Central memory CD8-positive, alpha-beta T cell (primary cell): Measurements from ENCODE around the gene ZIC1.

ENCODE experiments used
- ATAC-seq: fragments of 150-1000 bp; cut with Tn5 transposase; replicated peaks from 2 replicates; pipeline ENCODE4 v1.10.0; 2022; ENCODE audit warnings: mild to moderate bottlenecking, moderate FRiP score, moderate number of reproducible peaks; ENCODE audit not compliant: poor library complexity, severe bottlenecking; ENCODE audit errors: extremely low read depth
- DNase-seq, 2 donors: peaks; one replicate each; pipeline ENCODE4 v3.0.0; 2021; ENCODE audit warnings: low spot score in 2 of 2
- H3K27ac Mint-ChIP-seq: one replicate; pipeline ENCODE4 v1.8.0; 2022; ENCODE audit warnings: low read depth, mild to moderate bottlenecking, moderate library complexity, mixed read lengths
- H3K27me3 Mint-ChIP-seq: one replicate; pipeline ENCODE4 v1.8.0; 2022; ENCODE audit warnings: mixed read lengths
- H3K36me3 Mint-ChIP-seq: one replicate; pipeline ENCODE4 v1.8.0; 2022; ENCODE audit warnings: mild to moderate bottlenecking, moderate library complexity, mixed read lengths; ENCODE audit not compliant: insufficient read depth
- H3K4me1 Mint-ChIP-seq: one replicate; pipeline ENCODE4 v1.8.0; 2022; ENCODE audit warnings: mixed read lengths
- H3K4me3 Mint-ChIP-seq: one replicate; pipeline ENCODE4 v1.8.0; 2022; ENCODE audit warnings: mild to moderate bottlenecking, moderate library complexity, mixed read lengths
- H3K9me3 Mint-ChIP-seq: one replicate; pipeline ENCODE4 v1.8.0; 2022; ENCODE audit warnings: mixed read lengths

Gene ZIC1

GRCh38 chr3:147409143-147410115 lies at the start of gene ZIC1:
TSS of gene ZIC1 (plus strand) at chr3:147409365. CDS start at chr3:147410113, 748 bp downstream.
- H3K27me3 Mint-ChIP-seq = peaks cover 90% of the 10 kb centered on the region
- ATAC-seq (no peak), DNase-seq (no peak)
- peaks cover 10% of the 10 kb centered on the region for H3K9me3 Mint-ChIP-seq
- H3K4me3 Mint-ChIP-seq = peak within 1 kb of the TSS; percentile 20
- peaks cover 11% of the 10 kb centered on the region for H3K36me3 Mint-ChIP-seq
- peaks cover 8% of the 10 kb centered on the region for H3K4me1 Mint-ChIP-seq
- peak within 1 kb of the TSS; percentile 84 for H3K27ac Mint-ChIP-seq

DNA sequence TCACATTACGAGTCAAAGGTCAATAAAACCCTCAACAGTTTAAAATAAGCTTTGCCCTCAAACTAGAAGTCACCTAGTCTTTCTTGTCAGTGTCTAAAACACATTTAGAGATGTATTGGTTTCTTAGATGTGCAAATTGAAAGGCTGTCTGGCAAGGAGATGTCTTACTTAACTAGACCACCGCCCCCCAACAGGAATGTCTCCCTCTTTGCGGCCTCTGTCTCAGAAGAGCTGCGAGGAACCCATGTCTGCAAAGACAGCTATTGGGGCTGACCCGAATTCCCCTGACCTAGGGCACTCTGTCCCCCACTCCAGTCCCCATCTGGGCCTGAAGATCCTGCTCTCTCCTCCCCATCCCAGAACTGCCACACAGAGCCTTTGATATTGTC lies 49.1 kb upstream of the ZIC1 start:
- ATAC-seq = no peak
- peaks cover 74% of the 10 kb centered on the region for H3K27me3 Mint-ChIP-seq
- H3K9me3 Mint-ChIP-seq = peaks cover 13% of the 10 kb centered on the region

DNA sequence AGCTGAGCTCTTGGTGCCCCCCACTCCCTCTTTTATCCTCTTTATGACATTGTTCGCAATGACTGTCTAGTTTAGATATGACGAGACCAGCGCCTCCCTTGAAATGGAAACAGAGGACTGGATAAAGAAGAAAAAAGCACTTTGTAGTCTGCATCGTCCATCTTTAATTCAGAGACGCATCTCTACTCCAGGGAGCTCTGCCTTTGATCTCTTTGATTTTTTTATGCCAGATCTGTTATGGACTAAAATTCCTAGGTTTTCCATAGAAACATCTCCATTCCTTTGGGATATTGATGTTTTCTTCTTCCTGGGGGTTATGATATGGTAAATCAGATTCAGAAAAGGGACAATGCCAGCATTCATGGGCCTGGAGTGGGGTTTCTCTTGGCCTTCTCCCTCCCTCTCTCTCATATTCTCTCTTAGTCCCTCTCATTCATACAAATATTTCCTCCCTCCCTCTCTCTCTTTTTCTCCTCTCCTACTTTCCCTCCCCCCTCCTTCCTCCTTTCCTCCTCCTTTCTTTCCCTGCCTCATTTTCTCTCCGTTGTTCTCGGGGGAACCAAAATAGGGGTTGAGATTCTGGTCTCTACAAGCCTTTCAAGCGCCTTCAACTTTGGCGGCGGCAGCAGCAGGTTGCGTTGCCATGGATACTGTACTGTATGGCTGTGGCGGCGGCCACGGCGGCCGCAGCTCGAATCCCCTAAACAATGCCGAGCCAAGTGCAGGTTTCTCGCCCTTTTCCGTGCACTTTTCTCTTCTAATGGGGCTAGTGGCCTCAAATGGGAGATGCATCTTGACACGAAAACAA lies 48.3 kb upstream of the ZIC1 start:
- ATAC-seq = peak; percentile 24

More for the DNA sequence above, 49.1 kb upstream of the ZIC1 start:
- H3K4me1 Mint-ChIP-seq = no peaks in the 10 kb centered on the region
- no peak overlapping the region for H3K4me3 Mint-ChIP-seq
- no peak overlapping the region for H3K27ac Mint-ChIP-seq
- no peaks in the 10 kb centered on the region for H3K36me3 Mint-ChIP-seq
- no peak for DNase-seq

GRCh38 chr3:147361454-147362420 lies 47.4 kb upstream of the ZIC1 start:
- Mint-ChIP-seq H3K27ac (no peak overlapping the region), H3K27me3 (peaks cover 63% of the 10 kb centered on the region), H3K4me3 (no peak overlapping the region), H3K36me3 (no peaks in the 10 kb centered on the region), H3K4me1 (no peaks in the 10 kb centered on the region), H3K9me3 (peaks cover 14% of the 10 kb centered on the region)
- ATAC-seq (no peak), DNase-seq (no peak)

More for the DNA sequence above, 48.3 kb upstream of the ZIC1 start:
- peaks cover 14% of the 10 kb centered on the region for H3K9me3 Mint-ChIP-seq
- H3K36me3 Mint-ChIP-seq = no peaks in the 10 kb centered on the region
- no peak overlapping the region for H3K27ac Mint-ChIP-seq
- no peak for DNase-seq
- H3K4me3 Mint-ChIP-seq = no peak overlapping the region
- H3K4me1 Mint-ChIP-seq = no peaks in the 10 kb centered on the region
- H3K27me3 Mint-ChIP-seq = peaks cover 72% of the 10 kb centered on the region

- ATAC-seq (no peak), DNase-seq (no peak)
- Mint-ChIP-seq H3K27me3 (peaks cover 56% of the 10 kb centered on the region), H3K27ac (no peak overlapping the region), H3K4me1 (no peaks in the 10 kb centered on the region), H3K36me3 (no peaks in the 10 kb centered on the region), H3K4me3 (no peak overlapping the region), H3K9me3 (peaks cover 8% of the 10 kb centered on the region)
Measured at GRCh38 chr3:147364771-147365170, 44.4 kb upstream of the ZIC1 start.

DNA sequence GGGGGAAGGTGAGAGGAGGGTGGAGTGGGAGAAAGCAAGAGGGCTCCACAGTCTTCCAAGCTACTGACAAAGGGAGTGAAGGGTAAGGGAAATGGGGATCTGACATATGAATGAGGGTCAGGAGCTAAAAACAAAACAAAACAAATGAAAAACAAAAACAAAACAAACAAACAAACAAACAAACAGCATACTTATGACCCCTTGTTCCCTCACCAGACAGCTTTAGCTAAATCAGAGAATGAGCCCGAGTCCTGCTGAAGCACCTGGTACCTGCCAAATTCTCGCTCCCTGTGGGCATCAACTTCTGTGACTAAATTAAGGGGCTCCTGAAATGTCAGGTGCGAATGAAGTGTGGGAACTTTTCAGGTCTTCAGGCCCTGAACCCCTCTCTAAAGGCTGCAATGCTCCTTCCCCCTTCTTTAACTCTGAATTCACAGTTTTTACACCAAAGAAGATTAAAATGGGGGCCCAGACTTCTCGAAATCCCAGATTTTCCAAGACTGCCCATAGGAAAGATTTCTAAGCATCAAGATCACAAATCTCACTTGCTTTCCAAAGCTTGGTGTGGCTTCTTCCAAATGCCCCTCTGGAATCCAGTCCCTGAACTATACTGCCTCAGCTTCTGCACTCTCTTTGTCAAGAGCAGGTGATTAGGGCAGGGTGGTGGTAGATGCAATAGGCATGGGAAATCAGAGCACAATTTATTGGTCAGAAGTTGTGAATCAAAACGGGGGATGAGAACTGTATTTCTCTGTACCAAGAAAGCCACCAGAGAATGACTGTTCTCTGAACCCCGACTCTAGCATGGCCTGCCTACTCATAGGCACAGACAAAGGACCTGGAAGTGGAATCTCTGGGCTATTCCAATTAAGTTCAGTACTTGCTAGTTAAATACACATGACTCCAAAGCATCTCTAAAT lies 43.7 kb upstream of the ZIC1 start:
- Mint-ChIP-seq H3K4me1 (no peaks in the 10 kb centered on the region), H3K27me3 (peaks cover 56% of the 10 kb centered on the region), H3K27ac (no peak overlapping the region), H3K4me3 (no peak overlapping the region), H3K9me3 (peaks cover 8% of the 10 kb centered on the region), H3K36me3 (peaks cover 2% of the 10 kb centered on the region)
- ATAC-seq (no peak), DNase-seq (no peak)

DNA sequence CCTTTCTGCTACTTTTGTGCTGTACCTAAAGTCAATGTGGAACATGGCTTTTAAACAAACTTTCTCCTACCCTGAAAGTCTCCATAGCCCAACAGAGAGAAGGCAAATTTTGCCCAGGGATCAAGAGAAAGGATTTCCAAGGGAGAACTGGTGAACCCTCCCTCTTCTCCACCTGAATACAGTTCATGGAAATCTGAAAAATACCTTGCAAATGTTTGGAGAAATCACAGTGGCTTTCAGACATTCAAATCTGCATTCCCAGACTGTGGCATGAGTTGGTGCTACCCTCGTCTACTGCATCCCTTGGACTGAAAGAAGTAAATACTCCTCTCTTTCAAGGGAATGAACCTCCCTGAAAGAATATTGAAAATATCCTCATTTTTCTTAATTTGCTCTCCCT lies 41.5 kb upstream of the ZIC1 start:
- H3K4me3 Mint-ChIP-seq = no peak overlapping the region
- ATAC-seq (no peak), DNase-seq (no peak)
- H3K27ac Mint-ChIP-seq = no peak overlapping the region
- peaks cover 2% of the 10 kb centered on the region for H3K36me3 Mint-ChIP-seq
- H3K27me3 Mint-ChIP-seq = peaks cover 68% of the 10 kb centered on the region
- no peaks in the 10 kb centered on the region for H3K4me1 Mint-ChIP-seq
- H3K9me3 Mint-ChIP-seq = peaks cover 13% of the 10 kb centered on the region

- H3K27me3 Mint-ChIP-seq = peaks cover 73% of the 10 kb centered on the region
- peaks cover 13% of the 10 kb centered on the region for H3K9me3 Mint-ChIP-seq
- H3K27ac Mint-ChIP-seq = no peak overlapping the region
- no peak overlapping the region for H3K4me3 Mint-ChIP-seq
- ATAC-seq (no peak), DNase-seq (no peak)
- H3K4me1 Mint-ChIP-seq = no peaks in the 10 kb centered on the region
- peaks cover 2% of the 10 kb centered on the region for H3K36me3 Mint-ChIP-seq
Measured at GRCh38 chr3:147368151-147368550, 41.0 kb upstream of the ZIC1 start.

GRCh38 chr3:147368561-147369221 lies 40.5 kb upstream of the ZIC1 start:
- no peak for DNase-seq
- H3K4me1 Mint-ChIP-seq = no peaks in the 10 kb centered on the region
- peaks cover 13% of the 10 kb centered on the region for H3K9me3 Mint-ChIP-seq
- peaks cover 2% of the 10 kb centered on the region for H3K36me3 Mint-ChIP-seq
- H3K27ac Mint-ChIP-seq = no peak overlapping the region
- peaks cover 78% of the 10 kb centered on the region for H3K27me3 Mint-ChIP-seq
- H3K4me3 Mint-ChIP-seq = no peak overlapping the region
- ATAC-seq = no peak

GRCh38 chr3:147369231-147369630 lies 39.9 kb upstream of the ZIC1 start:
- ATAC-seq = no peak
- no peak for DNase-seq
- H3K4me3 Mint-ChIP-seq = no peak overlapping the region
- H3K36me3 Mint-ChIP-seq = peaks cover 2% of the 10 kb centered on the region
- peaks cover 80% of the 10 kb centered on the region for H3K27me3 Mint-ChIP-seq
- peaks cover 13% of the 10 kb centered on the region for H3K9me3 Mint-ChIP-seq
- no peaks in the 10 kb centered on the region for H3K4me1 Mint-ChIP-seq
- no peak overlapping the region for H3K27ac Mint-ChIP-seq

DNA sequence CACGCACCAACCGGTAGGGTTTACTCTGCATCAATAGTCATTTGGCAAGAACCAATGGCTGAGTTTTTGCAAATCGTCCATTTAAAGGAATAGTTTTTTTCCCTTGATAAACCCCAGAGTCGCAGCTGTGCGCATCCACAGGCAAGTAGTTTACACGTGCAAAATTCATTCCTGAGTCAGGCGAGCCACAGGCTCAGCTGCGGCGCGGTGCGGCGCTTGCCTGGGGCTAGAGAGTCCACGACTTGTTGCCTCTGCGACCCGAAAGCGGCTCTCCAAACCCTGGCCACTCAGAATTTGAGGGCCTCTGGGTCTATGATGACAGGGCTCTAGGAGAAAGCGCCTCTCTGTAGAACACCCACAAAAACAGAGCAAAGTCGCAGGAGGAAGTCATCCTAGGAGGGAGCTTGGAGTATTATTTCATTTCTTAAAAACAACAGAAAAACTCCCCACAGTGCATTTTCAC lies 39.5 kb upstream of the ZIC1 start:
- Mint-ChIP-seq H3K27me3 (peaks cover 80% of the 10 kb centered on the region), H3K27ac (no peak overlapping the region), H3K4me1 (no peaks in the 10 kb centered on the region), H3K9me3 (peaks cover 9% of the 10 kb centered on the region), H3K36me3 (peaks cover 2% of the 10 kb centered on the region), H3K4me3 (no peak overlapping the region)
- ATAC-seq (no peak), DNase-seq (no peak)
